HepG2 (cell line): ENCODE results near the gene IWS1. TPM values are rescaled to one million over a fixed set of nuclear protein-coding genes. Genes with fewer than 3 reads are reported as not detected.

Source experiments
- BCLAF1 ChIP-seq: fragments of 450-650 bp; IDR thresholded peaks from 2 replicates; pipeline ENCODE4 v1.6.1; 2017; ENCODE audit warnings: mild to moderate bottlenecking
- DR1 ChIP-seq: sonication (generic); formaldehyde crosslinking; IDR thresholded peaks from 2 replicates; pipeline ENCODE4 v1.8.0; 2021; ENCODE audit warnings: mild to moderate bottlenecking, missing genetic modification reagents, inconsistent platforms
- GATAD1 ChIP-seq: IDR thresholded peaks from 2 replicates; pipeline ENCODE4 v1.6.1; 2016; ENCODE audit warnings: missing genetic modification reagents, missing compliant biosample characterization
- HIC2 ChIP-seq: sonication (generic); formaldehyde crosslinking; IDR thresholded peaks from 2 replicates; pipeline ENCODE4 v1.9.0; 2022; ENCODE audit warnings: low read depth, missing genetic modification reagents
- HNRNPK ChIP-seq: fragments of 200-400 bp; formaldehyde crosslinking; IDR thresholded peaks from 2 replicates; pipeline ENCODE4 v1.6.1; 2018; ENCODE audit warnings: low read length, low read depth, moderate library complexity, mild to moderate bottlenecking; ENCODE audit not compliant: poor library complexity, severe bottlenecking
- HOXD1 ChIP-seq: sonication (generic); formaldehyde crosslinking; IDR thresholded peaks from 2 replicates; pipeline ENCODE4 v1.5.0; 2020; ENCODE audit warnings: missing genetic modification reagents
- NBN ChIP-seq: fragments of 450-650 bp; conservative IDR thresholded peaks from 2 replicates; pipeline ENCODE4 v1.6.1; 2017
- PAF1 ChIP-seq: IDR thresholded peaks from 2 replicates; pipeline ENCODE4 v1.6.1; 2016; ENCODE audit warnings: missing genetic modification reagents, missing compliant biosample characterization
- TEF ChIP-seq: sonication (generic); formaldehyde crosslinking; IDR thresholded peaks from 2 replicates; pipeline ENCODE4 v1.5.0; 2020; ENCODE audit warnings: missing genetic modification reagents
- TFDP2 ChIP-seq: sonication (generic); formaldehyde crosslinking; IDR thresholded peaks from 2 replicates; pipeline ENCODE4 v1.4.0; 2020; ENCODE audit warnings: missing genetic modification reagents
- THAP7 ChIP-seq: sonication (generic); formaldehyde crosslinking; IDR thresholded peaks from 2 replicates; pipeline ENCODE4 v1.8.1; 2023; ENCODE audit warnings: mild to moderate bottlenecking, missing genetic modification reagents
- ZNF143 ChIP-seq: sonication (generic); formaldehyde crosslinking; IDR thresholded peaks from 2 replicates; pipeline ENCODE4 v1.4.0; 2020; ENCODE audit warnings: missing genetic modification reagents
- ZNF224 ChIP-seq: sonication (generic); formaldehyde crosslinking; IDR thresholded peaks from 2 replicates; pipeline ENCODE4 v1.5.0; 2020; ENCODE audit warnings: mild to moderate bottlenecking, missing genetic modification reagents
- ZNF343 ChIP-seq: sonication (generic); formaldehyde crosslinking; IDR thresholded peaks from 2 replicates; pipeline ENCODE4 v1.4.0; 2020; ENCODE audit warnings: mild to moderate bottlenecking, missing genetic modification reagents
- ZNF496 ChIP-seq: sonication (generic); formaldehyde crosslinking; IDR thresholded peaks from 2 replicates; pipeline ENCODE4 v1.8.1; 2023; ENCODE audit warnings: mild to moderate bottlenecking, moderate library complexity, missing genetic modification reagents; ENCODE audit not compliant: insufficient replicate concordance
- ZNF598 ChIP-seq: sonication (generic); formaldehyde crosslinking; IDR thresholded peaks from 2 replicates; pipeline ENCODE4 v1.5.1; 2020; ENCODE audit warnings: mild to moderate bottlenecking, missing genetic modification reagents, borderline replicate concordance
- ZNF788 ChIP-seq: sonication (generic); formaldehyde crosslinking; IDR thresholded peaks from 2 replicates; pipeline ENCODE4 v1.5.0; 2020; ENCODE audit warnings: mild to moderate bottlenecking, missing genetic modification reagents, borderline replicate concordance
- ZNF878 ChIP-seq: sonication (generic); formaldehyde crosslinking; IDR thresholded peaks from 2 replicates; pipeline ENCODE4 v1.8.1; 2023; ENCODE audit warnings: mild to moderate bottlenecking, missing genetic modification reagents, moderate library complexity
- polyA plus RNA-seq, 8 experiments: library from polyadenylated mRNA; depleted of rRNA in 3 of 8; stranded (reverse) in 7 of 8; unstranded in 1 of 8; fragments of >200 nt; fragmentation: Illumina TruSeq in 4 of 8; extraction: Trizol in 4 of 8; gene quantifications; 2 replicates each; pipeline versions ENCODE4 v1.2.1 to v1.2.3, GENCODE V29; 2011 to 2016; ENCODE audit warnings: low read depth in 4 of 8, missing spikeins in 1 of 8, mixed read lengths in 1 of 8; ENCODE audit not compliant: insufficient read depth in 1 of 8
- total RNA-seq, 5 experiments: library from RNA; depleted of rRNA; stranded (reverse); fragments of >200 nt; fragmentation: Illumina TruSeq; extraction: Trizol; gene quantifications; 2 replicates each; pipeline ENCODE4 v1.2.3, GENCODE V29; 2016; ENCODE audit warnings: low read depth in 1 of 5
- TF ChIP-seq, protein P1 (sequence below): sonication (generic); formaldehyde crosslinking; IDR thresholded peaks from 2 replicates; pipeline ENCODE4 v1.8.0; 2022; ENCODE audit warnings: low read depth, missing genetic modification reagents

IWS1 gene
- total and polyA plus RNA-seq, 2 of the 13 experiments (the other 11 are each of a cell fraction or from before 2014, with no cell fraction given) = 28.9 to 62.3 TPM

- TF ChIP-seq GATAD1 (CRISPR knock-in tag) (peak; percentile 76), DR1 (peak; percentile 26; the same call in 1 of the 2 replicates), NBN (no peak), THAP7 (CRISPR knock-in tag) (no peak), TEF (CRISPR knock-in tag) (no peak), TFDP2 (CRISPR knock-in tag) (peak; percentile 85), ZNF496 (CRISPR knock-in tag) (no peak), ZNF598 (0 out of 2 replicates have a peak, but pooled peaks have one; percentile 16), HNRNPK (no peak), PAF1 (no peak), HOXD1 (CRISPR knock-in tag) (no peak; the same call in 1 of the 2 replicates), ZNF143 (peak; percentile 49; the same call in 1 of the 2 replicates), ZNF788 (CRISPR knock-in tag) (peak; percentile 92), ZNF343 (CRISPR knock-in tag) (peak; percentile 88; the same call in 1 of the 2 replicates), ZNF224 (CRISPR knock-in tag) (peak; percentile 81; the same call in 1 of the 2 replicates), ZNF878 (no peak; the same call in 1 of the 2 replicates), HIC2 (CRISPR knock-in tag) (peak; percentile 46; the same call in 1 of the 2 replicates), BCLAF1 (no peak)
- TF ChIP-seq, protein P1, sequence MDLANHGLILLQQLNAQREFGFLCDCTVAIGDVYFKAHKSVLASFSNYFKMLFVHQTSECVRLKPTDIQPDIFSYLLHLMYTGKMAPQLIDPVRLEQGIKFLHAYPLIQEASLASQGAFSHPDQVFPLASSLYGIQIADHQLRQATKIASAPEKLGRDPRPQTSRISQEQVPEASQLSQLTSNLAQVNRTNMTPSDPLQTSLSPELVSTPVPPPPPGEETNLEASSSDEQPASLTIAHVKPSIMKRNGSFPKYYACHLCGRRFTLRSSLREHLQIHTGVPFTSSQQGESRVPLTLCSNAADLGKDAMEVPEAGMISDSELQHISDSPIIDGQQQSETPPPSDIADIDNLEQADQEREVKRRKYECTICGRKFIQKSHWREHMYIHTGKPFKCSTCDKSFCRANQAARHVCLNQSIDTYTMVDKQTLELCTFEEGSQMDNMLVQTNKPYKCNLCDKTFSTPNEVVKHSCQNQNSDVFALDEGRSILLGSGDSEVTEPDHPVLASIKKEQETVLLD (CRISPR knock-in tag) = 0 out of 2 replicates have a peak, but pooled peaks have one; percentile 33
Measured at GRCh38 chr2:127454595-127455565, 71.4 kb downstream of the IWS1 start (continued).
